NCI-H82 treated with DMSO at 0.1 percent for 48 hours (cell line): ENCODE results near the gene UBFD1.
"Not testable (repeated sequence)": the region's sequence is repeated elsewhere in the genome, so short reads cannot be mapped to it uniquely, and the experiment has no call there.

Experiments used
- DNase-seq: peaks from one replicate; lab custom pipeline; 2025; ENCODE audit not compliant: unreplicated experiment; lab: John Stamatoyannopoulos, UW

UBFD1 gene

DNA sequence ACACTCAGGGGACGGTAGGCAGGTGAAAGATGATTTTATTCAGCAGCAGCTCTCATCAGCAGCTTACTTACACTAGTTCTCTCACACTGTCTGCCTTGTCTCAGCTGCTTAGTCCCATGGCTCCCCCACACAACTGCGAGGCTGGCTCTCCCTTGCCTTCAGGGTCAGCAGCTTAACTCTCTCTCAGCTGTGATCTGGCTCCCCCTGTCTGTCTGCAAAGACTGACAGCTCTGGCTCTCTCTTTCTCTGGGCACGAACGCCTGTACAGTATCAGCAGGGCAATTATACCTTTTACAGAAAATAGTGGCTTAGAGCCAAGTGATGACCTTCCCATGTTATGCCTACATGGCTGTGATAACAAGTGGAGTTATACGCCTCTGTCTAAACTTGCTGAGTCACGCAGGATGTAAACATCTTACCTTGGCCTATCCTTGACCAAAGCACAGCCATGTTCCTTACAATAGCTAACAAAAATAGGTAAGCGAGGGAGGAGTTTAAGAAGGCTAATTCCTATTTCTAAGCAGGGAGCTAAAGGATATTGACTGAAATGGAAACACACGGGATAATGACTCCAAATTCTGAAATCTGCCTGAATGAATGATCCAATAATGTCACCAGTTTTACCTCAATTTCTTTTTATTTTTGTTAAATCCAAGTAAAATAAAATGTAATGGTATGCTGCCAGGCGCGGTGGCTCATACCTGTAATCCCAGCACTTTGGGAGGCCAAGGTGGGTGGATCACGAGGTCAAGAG, 39.7 kb downstream of the UBFD1 start:
- DNase-seq = peak; percentile 58

DNA sequence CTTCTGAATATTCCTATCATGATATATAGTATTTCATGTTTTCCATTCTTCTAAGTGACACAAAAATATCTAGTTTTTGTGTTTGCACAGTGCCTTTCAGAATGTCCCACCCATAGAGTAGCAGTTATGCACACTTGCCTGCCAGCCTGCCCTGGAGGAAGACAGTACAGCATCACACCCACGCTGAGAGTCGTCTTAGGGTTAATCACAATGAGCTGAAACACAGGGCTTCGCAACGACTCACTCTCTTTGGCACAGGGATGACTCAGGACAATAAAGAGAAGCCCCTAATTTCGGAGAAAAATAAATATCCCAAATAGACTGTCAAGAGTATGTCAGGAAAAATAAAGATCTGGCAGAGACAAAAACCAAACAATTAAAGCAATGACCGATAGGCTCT, 50.2 kb downstream of the UBFD1 start:
- no peak for DNase-seq

DNA sequence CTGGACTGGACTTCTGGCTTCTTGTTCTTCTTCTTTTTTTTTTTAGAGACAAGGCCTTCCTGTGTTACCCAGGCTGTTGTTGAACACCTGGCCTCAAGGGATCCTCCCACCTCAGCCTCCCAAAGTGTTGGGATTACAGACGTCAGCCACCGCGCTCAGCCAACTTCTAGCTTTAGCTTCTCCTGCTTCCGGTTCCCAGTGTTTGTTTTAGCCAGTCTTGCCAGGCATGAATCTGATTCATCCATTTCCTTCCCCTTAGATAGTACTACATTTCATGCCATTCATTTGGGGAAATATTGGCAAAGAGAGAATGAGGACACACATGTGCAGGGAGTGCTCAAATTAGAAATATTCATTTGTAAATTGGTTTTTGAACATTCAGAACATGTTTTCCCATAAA, 50.7 kb downstream of the UBFD1 start:
- DNase-seq = no peak

DNA sequence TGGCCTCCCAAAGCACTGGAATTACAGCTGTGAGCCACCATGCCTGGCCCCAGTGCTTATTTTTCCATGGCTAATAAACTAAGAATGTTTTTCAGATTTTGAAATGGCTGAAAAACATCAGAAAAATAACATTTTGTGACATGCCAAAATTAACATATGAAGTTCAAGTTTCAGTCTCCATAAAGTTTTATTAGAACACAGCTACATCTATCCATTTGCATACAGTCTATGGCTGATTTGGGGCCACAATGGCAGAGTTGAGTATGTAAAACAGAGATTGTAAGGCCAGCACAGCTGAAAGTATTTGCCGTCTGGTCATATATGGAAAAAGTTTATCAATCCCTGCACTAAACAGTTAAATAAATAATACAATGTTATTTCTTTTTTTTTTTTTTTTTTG, 52.4 kb downstream of the UBFD1 start:
- DNase-seq = no peak

DNA sequence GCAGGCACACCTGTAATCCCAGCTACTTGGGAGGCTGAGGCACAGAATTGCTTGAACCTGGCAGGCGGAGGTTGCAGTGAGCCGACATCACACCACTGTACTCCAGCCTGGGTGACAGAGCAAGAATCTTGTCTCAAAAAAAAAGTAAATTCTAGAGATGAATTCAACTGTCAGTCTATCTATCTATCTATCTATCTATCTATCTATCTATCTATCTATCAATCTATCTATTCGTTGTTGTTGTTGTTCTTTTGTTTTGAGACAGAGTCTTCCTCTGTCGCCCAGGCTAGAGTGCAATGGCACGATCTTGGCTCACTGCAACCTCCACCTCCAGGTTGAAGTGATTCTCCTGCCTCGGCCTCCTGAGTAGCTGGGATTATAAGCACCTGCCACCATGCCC, 53.4 kb downstream of the UBFD1 start:
- not testable (repeated sequence) for DNase-seq

DNA sequence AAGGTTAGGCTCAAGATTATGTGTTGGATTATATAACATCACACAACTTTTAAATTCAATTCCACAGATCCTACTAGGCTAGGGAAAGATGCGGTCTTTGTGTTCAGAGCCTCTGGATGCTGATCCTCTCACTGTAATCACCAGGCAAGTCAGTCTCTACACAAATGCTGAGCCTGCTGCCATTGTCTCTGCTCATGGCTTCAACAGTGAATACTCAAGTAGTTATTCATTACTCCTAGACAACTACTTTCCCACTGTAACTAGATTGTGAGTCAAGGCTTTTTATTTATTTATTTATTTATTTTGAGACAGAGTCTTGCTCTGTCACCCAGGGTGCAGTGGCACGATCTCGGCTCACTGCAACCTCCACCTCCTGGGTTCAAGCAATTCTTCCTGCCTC, 54.4 kb downstream of the UBFD1 start:
- no peak for DNase-seq

DNA sequence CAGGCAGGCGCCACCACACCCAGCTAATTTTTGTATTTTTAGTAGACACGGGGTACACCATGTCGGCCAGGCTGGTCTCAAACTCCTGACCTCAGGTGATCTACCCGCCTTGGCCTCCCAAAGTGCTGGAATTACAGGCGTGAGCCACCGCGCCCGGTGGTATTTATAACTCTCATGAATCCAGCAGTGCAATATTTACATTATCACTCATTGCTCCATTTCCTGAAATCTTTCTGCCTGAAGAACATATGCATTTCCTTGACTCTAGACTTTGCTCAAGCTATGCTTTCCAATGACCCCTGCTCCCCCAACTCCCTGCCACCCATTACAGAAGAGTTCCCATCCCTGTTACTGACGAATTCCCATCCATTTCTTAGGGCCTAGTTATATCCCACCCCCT, 58.3 kb downstream of the UBFD1 start:
- no peak for DNase-seq
